ENCODE measurements around the gene MAGEA11.

DNA sequence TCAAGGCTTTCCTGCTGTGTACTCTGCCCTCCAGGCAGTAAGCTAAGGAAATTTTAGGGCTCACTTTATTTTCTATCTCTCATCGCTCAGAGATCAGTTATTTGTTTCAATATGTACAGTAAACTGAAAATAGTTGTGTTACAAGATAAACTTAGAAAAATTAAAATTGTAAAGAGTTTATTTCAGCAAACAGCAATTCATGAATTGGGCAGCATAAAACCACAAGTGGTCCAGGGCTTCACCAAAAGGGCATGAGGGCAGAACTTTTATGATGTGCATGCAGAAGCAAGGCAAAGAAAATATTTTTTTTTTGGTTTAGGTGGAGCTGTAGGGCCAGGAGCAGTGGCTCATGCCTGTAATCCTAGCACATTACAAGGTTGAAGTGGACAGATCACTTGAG lies 20.1 kb upstream of the MAGEA11 start:
- TF ChIP-seq TBP (IDR thresholded peaks at IDR 0.05; ENCODE audit: low read depth, low read length): no peak
- no peak for TF ChIP-seq POLR2A (IDR thresholded peaks at IDR 0.05; ENCODE audit: control extremely low read depth in 1 of 2, low read depth in 2 of 2, low read length in 2 of 2)
- no peak for TF ChIP-seq ZNF274 (IDR thresholded peaks at IDR 0.05; ENCODE audit: borderline replicate concordance, extremely low read depth, low read length)
- TF ChIP-seq, protein P1, sequence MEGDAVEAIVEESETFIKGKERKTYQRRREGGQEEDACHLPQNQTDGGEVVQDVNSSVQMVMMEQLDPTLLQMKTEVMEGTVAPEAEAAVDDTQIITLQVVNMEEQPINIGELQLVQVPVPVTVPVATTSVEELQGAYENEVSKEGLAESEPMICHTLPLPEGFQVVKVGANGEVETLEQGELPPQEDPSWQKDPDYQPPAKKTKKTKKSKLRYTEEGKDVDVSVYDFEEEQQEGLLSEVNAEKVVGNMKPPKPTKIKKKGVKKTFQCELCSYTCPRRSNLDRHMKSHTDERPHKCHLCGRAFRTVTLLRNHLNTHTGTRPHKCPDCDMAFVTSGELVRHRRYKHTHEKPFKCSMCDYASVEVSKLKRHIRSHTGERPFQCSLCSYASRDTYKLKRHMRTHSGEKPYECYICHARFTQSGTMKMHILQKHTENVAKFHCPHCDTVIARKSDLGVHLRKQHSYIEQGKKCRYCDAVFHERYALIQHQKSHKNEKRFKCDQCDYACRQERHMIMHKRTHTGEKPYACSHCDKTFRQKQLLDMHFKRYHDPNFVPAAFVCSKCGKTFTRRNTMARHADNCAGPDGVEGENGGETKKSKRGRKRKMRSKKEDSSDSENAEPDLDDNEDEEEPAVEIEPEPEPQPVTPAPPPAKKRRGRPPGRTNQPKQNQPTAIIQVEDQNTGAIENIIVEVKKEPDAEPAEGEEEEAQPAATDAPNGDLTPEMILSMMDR (IDR thresholded peaks at IDR 0.05; ENCODE audit: control extremely low read depth in 1 of 3, insufficient read depth in 1 of 3, low read depth in 1 of 3, low read length in 3 of 3): no peak
- no peak for TF ChIP-seq EGR1 (IDR thresholded peaks at IDR 0.05; ENCODE audit: borderline replicate concordance, low read depth, low read length)
- TF ChIP-seq YY1 (IDR thresholded peaks at IDR 0.05; ENCODE audit: low read depth, low read length): no peak
